Muscle layer of duodenum (tissue), 2 donors: ENCODE data around the gene PXMP4.

Experiments used
- H3K27ac ChIP-seq: one replicate; pipeline ENCODE4 v1.7.0; 2013; ENCODE audit warnings: mild to moderate bottlenecking, low read length
- H3K27me3 ChIP-seq: one replicate; pipeline ENCODE4 v1.7.0; 2013; ENCODE audit warnings: low read depth, mild to moderate bottlenecking, control low read depth, low read length
- H3K36me3 ChIP-seq, 2 donors: one replicate each; pipeline ENCODE4 v1.7.0; 2013; ENCODE audit warnings: low read length in 2 of 2, control low read depth in 1 of 2, mild to moderate bottlenecking in 1 of 2; ENCODE audit not compliant: insufficient read depth in 2 of 2, control insufficient read depth in 1 of 2
- H3K4me1 ChIP-seq, 2 donors: one replicate each; pipeline ENCODE4 v1.7.0; 2013; ENCODE audit warnings: low read length in 2 of 2, mild to moderate bottlenecking in 2 of 2, control low read depth in 1 of 2, moderate library complexity in 1 of 2; ENCODE audit not compliant: insufficient read depth in 2 of 2, control insufficient read depth in 1 of 2
- H3K4me3 ChIP-seq, 2 donors: one replicate each; pipeline ENCODE4 v1.7.0; 2013; ENCODE audit warnings: low read length in 2 of 2, low read depth in 1 of 2, mild to moderate bottlenecking in 1 of 2
- H3K9me3 ChIP-seq, 2 donors: one replicate each; pipeline ENCODE4 v1.7.0; 2013; ENCODE audit warnings: low read length in 2 of 2, control low read depth in 1 of 2, mild to moderate bottlenecking in 1 of 2; ENCODE audit not compliant: control insufficient read depth in 1 of 2
- donor health status: healthy.

The PXMP4 gene

GRCh38 chr20:33687993-33688937 is 31.8 kb downstream of the PXMP4 start:
- no peak overlapping the region for H3K4me3 ChIP-seq
- peaks cover 5 to 18% of the 10 kb centered on the region in 2 donors for H3K4me1 ChIP-seq

GRCh38 chr20:33687370-33687915 is 32.7 kb downstream of the PXMP4 start:
- no peaks in the 10 kb centered on the region for H3K9me3 ChIP-seq
- no peak overlapping the region for H3K4me3 ChIP-seq
- peaks cover 5 to 18% of the 10 kb centered on the region in 2 donors for H3K4me1 ChIP-seq
- H3K36me3 ChIP-seq = no peaks in the 10 kb centered on the region
- no peaks in the 10 kb centered on the region for H3K27me3 ChIP-seq
- no peak overlapping the region for H3K27ac ChIP-seq

More at GRCh38 chr20:33687993-33688937, 31.8 kb downstream of the PXMP4 start:
- no peaks in the 10 kb centered on the region for H3K27me3 ChIP-seq
- H3K27ac ChIP-seq = no peak overlapping the region
- H3K9me3 ChIP-seq = no peaks in the 10 kb centered on the region
- H3K36me3 ChIP-seq = no peaks in the 10 kb centered on the region

- H3K27me3 ChIP-seq = no peaks in the 10 kb centered on the region
- H3K4me1 ChIP-seq = peaks cover 5 to 18% of the 10 kb centered on the region in 2 donors
- no peak overlapping the region for H3K27ac ChIP-seq
- peak overlapping the region; percentile 44 to 53 for H3K4me3 ChIP-seq
- no peaks in the 10 kb centered on the region for H3K36me3 ChIP-seq
- no peaks in the 10 kb centered on the region for H3K9me3 ChIP-seq
These were observed 33.1 kb downstream of the PXMP4 start for GRCh38 chr20:33686984-33687366.

- Histone ChIP-seq H3K36me3 (no peaks in the 10 kb centered on the region), H3K27me3 (no peaks in the 10 kb centered on the region), H3K9me3 (no peaks in the 10 kb centered on the region), H3K27ac (no peak within 1 kb of the TSS), H3K4me1 (peaks cover 5 to 18% of the 10 kb centered on the region in 2 donors), H3K4me3 (peak within 1 kb of the TSS; percentile 44 to 53)
These were observed 33.8 kb downstream of the PXMP4 start, which contains the start of gene E2F1 for GRCh38 chr20:33686100-33686983. Gene E2F1 (minus strand): TSS chr20:33686385. CDS start chr20:33686264, 121 bp downstream.

GRCh38 chr20:33685328-33686099 is 34.6 kb downstream of the PXMP4 start:
- Histone ChIP-seq H3K4me1 (peaks cover 5 to 18% of the 10 kb centered on the region in 2 donors), H3K27ac (peak overlapping the region; percentile 21)

GRCh38 chr20:33684533-33685327 is 35.4 kb downstream of the PXMP4 start:
- Histone ChIP-seq H3K4me1 (peaks cover 5 to 18% of the 10 kb centered on the region in 2 donors), H3K4me3 (peak overlapping the region; percentile 30 to 47), H3K27ac (peak overlapping the region; percentile 21), H3K9me3 (no peaks in the 10 kb centered on the region), H3K27me3 (no peaks in the 10 kb centered on the region), H3K36me3 (no peaks in the 10 kb centered on the region)

More at GRCh38 chr20:33685328-33686099, 34.6 kb downstream of the PXMP4 start:
- H3K27me3 ChIP-seq = no peaks in the 10 kb centered on the region
- no peaks in the 10 kb centered on the region for H3K36me3 ChIP-seq
- H3K9me3 ChIP-seq = no peaks in the 10 kb centered on the region
- peak overlapping the region; percentile 30 to 47 for H3K4me3 ChIP-seq

- H3K36me3 ChIP-seq = no peaks in the 10 kb centered on the region
- no peaks in the 10 kb centered on the region for H3K9me3 ChIP-seq
- H3K27ac ChIP-seq = no peak overlapping the region
- H3K4me3 ChIP-seq = no peak overlapping the region
- H3K27me3 ChIP-seq = no peaks in the 10 kb centered on the region
- H3K4me1 ChIP-seq = peaks cover 3 to 21% of the 10 kb centered on the region in 2 donors
These were observed 38.3 kb downstream of the PXMP4 start for GRCh38 chr20:33681728-33682353.

- Histone ChIP-seq H3K27me3 (no peaks in the 10 kb centered on the region), H3K9me3 (no peaks in the 10 kb centered on the region), H3K36me3 (no peaks in the 10 kb centered on the region)
These were observed 38.8 kb downstream of the PXMP4 start for GRCh38 chr20:33681288-33681687.

GRCh38 chr20:33680686-33681085 is 39.4 kb downstream of the PXMP4 start:
- H3K4me3 ChIP-seq = no peak overlapping the region
- H3K27me3 ChIP-seq = no peaks in the 10 kb centered on the region
- H3K4me1 ChIP-seq = peaks cover 4 to 27% of the 10 kb centered on the region in 2 donors
- H3K36me3 ChIP-seq = no peaks in the 10 kb centered on the region
- H3K27ac ChIP-seq = no peak overlapping the region
- no peaks in the 10 kb centered on the region for H3K9me3 ChIP-seq

More at GRCh38 chr20:33681288-33681687, 38.8 kb downstream of the PXMP4 start:
- H3K27ac ChIP-seq = no peak overlapping the region
- peaks cover 0 to 22% of the 10 kb centered on the region in 2 donors for H3K4me1 ChIP-seq
- no peak overlapping the region for H3K4me3 ChIP-seq
